ENCODE measurements around the gene NTM. TPM values are rescaled to one million over a fixed set of nuclear protein-coding genes. Genes with fewer than 3 reads are reported as not detected.

Gene NTM
- total RNA-seq, 1 experiment from 2014 or later, result 16.4 TPM

DNA sequence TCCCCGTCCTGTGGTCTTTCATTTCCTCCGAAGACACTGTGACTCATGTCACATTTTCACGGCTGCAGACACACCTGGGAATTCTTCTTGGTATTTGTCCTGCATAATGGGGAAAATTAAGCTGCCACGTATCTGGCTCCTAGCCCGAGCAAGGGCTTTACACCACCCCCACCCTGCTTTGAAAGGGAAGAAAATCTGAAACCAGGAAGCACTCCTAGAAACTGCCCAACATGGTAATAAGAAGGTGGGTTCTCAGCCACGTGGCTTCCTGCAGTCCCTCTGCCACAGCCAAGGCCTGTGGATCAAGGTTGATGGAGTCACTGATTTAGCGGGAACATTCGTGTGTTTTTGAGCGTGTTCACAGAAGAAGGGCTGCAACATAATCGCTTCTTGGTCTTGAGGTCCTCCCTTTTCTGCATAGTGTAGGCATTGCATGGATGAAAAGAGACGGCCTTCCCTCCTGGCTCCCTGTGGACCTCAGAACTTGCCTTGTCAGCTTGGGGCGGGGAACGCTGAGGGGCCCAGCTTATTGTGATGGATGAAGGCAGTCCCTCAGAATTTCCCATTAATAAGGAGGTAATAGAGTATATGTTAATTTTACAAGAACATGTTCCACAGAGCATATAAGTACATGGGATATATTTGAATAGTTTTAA is 292.0 kb downstream of the NTM start (continued):
- TF ChIP-seq, protein P1, sequence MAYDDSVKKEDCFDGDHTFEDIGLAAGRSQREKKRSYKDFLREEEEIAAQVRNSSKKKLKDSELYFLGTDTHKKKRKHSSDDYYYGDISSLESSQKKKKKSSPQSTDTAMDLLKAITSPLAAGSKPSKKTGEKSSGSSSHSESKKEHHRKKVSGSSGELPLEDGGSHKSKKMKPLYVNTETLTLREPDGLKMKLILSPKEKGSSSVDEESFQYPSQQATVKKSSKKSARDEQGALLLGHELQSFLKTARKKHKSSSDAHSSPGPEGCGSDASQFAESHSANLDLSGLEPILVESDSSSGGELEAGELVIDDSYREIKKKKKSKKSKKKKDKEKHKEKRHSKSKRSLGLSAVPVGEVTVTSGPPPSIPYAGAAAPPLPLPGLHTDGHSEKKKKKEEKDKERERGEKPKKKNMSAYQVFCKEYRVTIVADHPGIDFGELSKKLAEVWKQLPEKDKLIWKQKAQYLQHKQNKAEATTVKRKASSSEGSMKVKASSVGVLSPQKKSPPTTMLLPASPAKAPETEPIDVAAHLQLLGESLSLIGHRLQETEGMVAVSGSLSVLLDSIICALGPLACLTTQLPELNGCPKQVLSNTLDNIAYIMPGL (CRISPR knock-in tag; IDR thresholded peaks at IDR 0.05), result no peak
- no peak for TF ChIP-seq ZNF317 (CRISPR knock-in tag; IDR thresholded peaks at IDR 0.05; ENCODE audit: borderline replicate concordance, low read depth)
- TF ChIP-seq, protein P2, sequence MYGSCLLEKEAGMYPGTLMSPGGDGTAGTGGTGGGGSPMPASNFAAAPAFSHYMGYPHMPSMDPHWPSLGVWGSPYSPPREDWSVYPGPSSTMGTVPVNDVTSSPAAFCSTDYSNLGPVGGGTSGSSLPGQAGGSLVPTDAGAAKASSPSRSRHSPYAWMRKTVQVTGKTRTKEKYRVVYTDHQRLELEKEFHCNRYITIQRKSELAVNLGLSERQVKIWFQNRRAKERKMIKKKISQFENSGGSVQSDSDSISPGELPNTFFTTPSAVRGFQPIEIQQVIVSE (CRISPR knock-in tag; IDR thresholded peaks at IDR 0.05; ENCODE audit: borderline replicate concordance), result no peak

DNA sequence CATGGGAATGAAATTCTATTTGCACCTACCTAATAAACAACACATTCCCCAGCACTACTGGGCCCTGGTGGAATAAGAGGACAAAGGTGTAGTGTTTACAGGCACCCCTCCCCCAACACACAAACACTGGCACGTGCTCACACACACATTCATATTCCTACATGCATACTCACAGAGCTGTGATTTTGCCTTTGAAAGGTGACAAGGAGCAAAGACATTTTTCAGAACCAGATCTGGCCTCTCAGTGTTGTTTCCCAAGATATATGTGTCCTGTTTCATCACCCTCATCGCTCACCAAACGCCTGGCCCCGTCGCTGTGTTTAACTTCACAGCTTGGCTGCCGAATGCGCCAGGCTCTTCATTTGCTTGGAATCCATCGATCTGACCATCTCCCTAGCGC is 292.6 kb downstream of the NTM start:
- CTCF ChIA-PET, result interaction anchor here (0.9 to 3.2 kb wide), 4 partner anchors 11 to 624 kb away, joined by 3 to 17 read pairs (median 9); no protein-coding TSS in a partner anchor
- POLR2A ChIA-PET, result no interaction called here
- H3K4me1 Mint-ChIP-seq, result peaks cover 54% of the 10 kb centered on the region
- H3K27ac Mint-ChIP-seq, result peak overlapping the region; percentile 54; the same call in 1 of the 2 replicates
- ATAC-seq, result no peak; the same call in 1 of the 2 replicates
- H3K36me3 Mint-ChIP-seq, result no peaks in the 10 kb centered on the region
- no peaks in the 10 kb centered on the region for H3K9me3 Mint-ChIP-seq
- DNase-seq (ENCODE audit: low spot score), result no peak
- H3K4me3 Mint-ChIP-seq, result no peak overlapping the region
- no peak for TF ChIP-seq ZNF219 (CRISPR knock-in tag; IDR thresholded peaks at IDR 0.05; ENCODE audit: borderline replicate concordance)
- no peak for TF ChIP-seq E2F4 (CRISPR knock-in tag; IDR thresholded peaks at IDR 0.05; ENCODE audit: borderline replicate concordance, low read depth)
- no peak for TF ChIP-seq TEAD4 (CRISPR knock-in tag; IDR thresholded peaks at IDR 0.05)
- TF ChIP-seq STAT6 (CRISPR knock-in tag; conservative IDR thresholded peaks at IDR 0.05; ENCODE audit: low read depth), result no peak
- no peak for TF ChIP-seq ZBTB21 (CRISPR knock-in tag; IDR thresholded peaks at IDR 0.05; ENCODE audit: borderline replicate concordance)
- no peak for TF ChIP-seq ZNF416 (CRISPR knock-in tag; IDR thresholded peaks at IDR 0.05)
- TF ChIP-seq HMGA2 (CRISPR knock-in tag; IDR thresholded peaks at IDR 0.05), result no peak
- TF ChIP-seq RELA (CRISPR knock-in tag; IDR thresholded peaks at IDR 0.05; ENCODE audit: borderline replicate concordance), result no peak
- TF ChIP-seq NR2C2 (CRISPR knock-in tag; IDR thresholded peaks at IDR 0.05), result no peak
- TF ChIP-seq, protein P3, sequence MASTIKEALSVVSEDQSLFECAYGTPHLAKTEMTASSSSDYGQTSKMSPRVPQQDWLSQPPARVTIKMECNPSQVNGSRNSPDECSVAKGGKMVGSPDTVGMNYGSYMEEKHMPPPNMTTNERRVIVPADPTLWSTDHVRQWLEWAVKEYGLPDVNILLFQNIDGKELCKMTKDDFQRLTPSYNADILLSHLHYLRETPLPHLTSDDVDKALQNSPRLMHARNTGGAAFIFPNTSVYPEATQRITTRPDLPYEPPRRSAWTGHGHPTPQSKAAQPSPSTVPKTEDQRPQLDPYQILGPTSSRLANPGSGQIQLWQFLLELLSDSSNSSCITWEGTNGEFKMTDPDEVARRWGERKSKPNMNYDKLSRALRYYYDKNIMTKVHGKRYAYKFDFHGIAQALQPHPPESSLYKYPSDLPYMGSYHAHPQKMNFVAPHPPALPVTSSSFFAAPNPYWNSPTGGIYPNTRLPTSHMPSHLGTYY (CRISPR knock-in tag; IDR thresholded peaks at IDR 0.05), result no peak
- TF ChIP-seq, protein P4, sequence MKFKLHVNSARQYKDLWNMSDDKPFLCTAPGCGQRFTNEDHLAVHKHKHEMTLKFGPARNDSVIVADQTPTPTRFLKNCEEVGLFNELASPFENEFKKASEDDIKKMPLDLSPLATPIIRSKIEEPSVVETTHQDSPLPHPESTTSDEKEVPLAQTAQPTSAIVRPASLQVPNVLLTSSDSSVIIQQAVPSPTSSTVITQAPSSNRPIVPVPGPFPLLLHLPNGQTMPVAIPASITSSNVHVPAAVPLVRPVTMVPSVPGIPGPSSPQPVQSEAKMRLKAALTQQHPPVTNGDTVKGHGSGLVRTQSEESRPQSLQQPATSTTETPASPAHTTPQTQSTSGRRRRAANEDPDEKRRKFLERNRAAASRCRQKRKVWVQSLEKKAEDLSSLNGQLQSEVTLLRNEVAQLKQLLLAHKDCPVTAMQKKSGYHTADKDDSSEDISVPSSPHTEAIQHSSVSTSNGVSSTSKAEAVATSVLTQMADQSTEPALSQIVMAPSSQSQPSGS (CRISPR knock-in tag; IDR thresholded peaks at IDR 0.05; ENCODE audit: borderline replicate concordance, low read depth), result no peak
- TF ChIP-seq ZNF512 (CRISPR knock-in tag; IDR thresholded peaks at IDR 0.05; ENCODE audit: borderline replicate concordance), result no peak
- no peaks in the 10 kb centered on the region for H3K27me3 Mint-ChIP-seq (ENCODE audit: low read depth)
